GM12878 (cell line): ENCODE data around the gene FAM89B. TPM values are rescaled to one million over a fixed set of nuclear protein-coding genes. Genes with fewer than 3 reads are reported as not detected.
A peak's percentile ranks its signal among the peaks of the same experiment; 100 is the strongest.

Experiments used
- CHD4 ChIP-seq: fragments of 200-600 bp; sonication (generic); IDR thresholded peaks from 2 replicates; pipeline ENCODE4 v1.6.1; 2016; ENCODE audit warnings: mild to moderate bottlenecking
- CREM ChIP-seq: IDR thresholded peaks from 2 replicates; pipeline ENCODE4 v1.6.1; 2014; ENCODE audit warnings: antibody characterized with exemption, low read depth
- IKZF1 ChIP-seq: fragments of 450-650 bp; conservative IDR thresholded peaks from 2 replicates; pipeline ENCODE4 v1.6.1; 2017; ENCODE audit warnings: antibody characterized with exemption, mild to moderate bottlenecking
- IRF4 ChIP-seq: IDR thresholded peaks from 2 replicates; pipeline ENCODE4 v1.6.1; 2011; ENCODE audit warnings: low read depth, low read length
- KLF5 ChIP-seq: fragments of 450-650 bp; IDR thresholded peaks from 2 replicates; pipeline ENCODE4 v1.6.1; 2014; ENCODE audit warnings: mild to moderate bottlenecking; ENCODE audit not compliant: partially characterized antibody
- LARP7 ChIP-seq: fragments of 450-650 bp; IDR thresholded peaks from 2 replicates; pipeline ENCODE4 v1.6.1; 2017; ENCODE audit warnings: mild to moderate bottlenecking
- RAD51 ChIP-seq: fragments of 450-650 bp; IDR thresholded peaks from 2 replicates; pipeline ENCODE4 v1.6.1; 2016; ENCODE audit warnings: moderate library complexity, mild to moderate bottlenecking, inconsistent platforms
- RUNX3 ChIP-seq: IDR thresholded peaks from 2 replicates; pipeline ENCODE4 v1.6.1; 2012; ENCODE audit warnings: low read length, inconsistent platforms
- SIN3A ChIP-seq: IDR thresholded peaks from 2 replicates; pipeline ENCODE4 v1.6.1; 2012; ENCODE audit warnings: low read depth, low read length, improper control_type of control experiment
- SUZ12 ChIP-seq: fragments of 200-600 bp; sonication (generic); IDR thresholded peaks from one replicate; pipeline ENCODE4 v1.6.1; 2018; ENCODE audit warnings: antibody characterized with exemption, mild to moderate bottlenecking; ENCODE audit not compliant: unreplicated experiment
- YY1 ChIP-seq: IDR thresholded peaks from 2 replicates; pipeline ENCODE4 v1.6.1; 2011; ENCODE audit warnings: low read depth, mild to moderate bottlenecking, low read length
- ZNF207 ChIP-seq: fragments of 450-650 bp; IDR thresholded peaks from 2 replicates; pipeline ENCODE4 v1.6.1; 2014; ENCODE audit warnings: antibody characterized with exemption, mild to moderate bottlenecking, borderline replicate concordance
- polyA plus RNA-seq, 11 experiments: library from polyadenylated mRNA; depleted of rRNA in 4 of 11; unstranded in 6 of 11; stranded (reverse) in 5 of 11; fragments of >200 nt; fragmentation: Nextera tagmentation in 4 of 11; fragmentation: Illumina TruSeq in 1 of 11; extraction: Ambion mirVana in 4 of 11; extraction: Trizol in 1 of 11; gene quantifications; 1 replicate in 1 of 11; 2 replicates in 10 of 11; pipeline versions ENCODE4 v1.2.1 to v1.2.3, GENCODE V29; 2011 to 2016; ENCODE audit warnings: inconsistent platforms in 2 of 11, missing spikeins in 2 of 11, low read depth in 1 of 11
- total RNA-seq, 4 experiments: library from RNA; depleted of rRNA in 3 of 4; stranded (reverse); fragments of >200 nt in 3 of 4; fragmentation: Illumina TruSeq in 1 of 4; extraction: Trizol in 1 of 4; gene quantifications; 2 replicates each; pipeline versions ENCODE4 v1.2.1 to v1.2.3, GENCODE V29; 2013 to 2021
- TF ChIP-seq, protein P1 (sequence below): IDR thresholded peaks from 2 replicates; pipeline ENCODE4 v1.6.1; 2012; ENCODE audit warnings: low read depth, low read length, improper control_type of control experiment

FAM89B gene
- total and polyA plus RNA-seq, 10 of the 15 experiments (the other 5 are each of a cell fraction or from before 2014, with no cell fraction given), result 0.34 to 36.7 (median 9.8) TPM

- TF ChIP-seq IRF4 (no peak; the same call in 1 of the 2 replicates), RAD51 (no peak), LARP7 (peak; percentile 64; the same call in 1 of the 2 replicates), SIN3A (no peak), CHD4 (no peak), YY1 (no peak), SUZ12 (no peak), RUNX3 (no peak), CREM (no peak), KLF5 (peak; percentile 24), IKZF1 (no peak), ZNF207 (peak; percentile 67; the same call in 1 of the 2 replicates)
- TF ChIP-seq, protein P1, sequence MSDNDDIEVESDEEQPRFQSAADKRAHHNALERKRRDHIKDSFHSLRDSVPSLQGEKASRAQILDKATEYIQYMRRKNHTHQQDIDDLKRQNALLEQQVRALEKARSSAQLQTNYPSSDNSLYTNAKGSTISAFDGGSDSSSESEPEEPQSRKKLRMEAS, result no peak
Measured at GRCh38 chr11:65574811-65575567, 2.7 kb downstream of the FAM89B start (continued).
